Pancreas (tissue), 10 donors: ENCODE data around the gene XYLT2. TPM values are rescaled to one million over a fixed set of nuclear protein-coding genes. Genes with fewer than 3 reads are reported as not detected.

ENCODE experiments used
- ATAC-seq, 4 donors: fragments of 200-7000 bp; cut with Tn5 transposase; one replicate each; pipeline versions ENCODE4 v1.8.0 to v1.9.1; 2020; ENCODE audit warnings: mild to moderate bottlenecking in 4 of 4, moderate library complexity in 4 of 4
- DNase-seq, 6 donors: peaks; one replicate each; pipeline ENCODE4 v3.0.0-alpha.2; 2020
- FAIRE-seq: peaks from 2 replicates; lab custom pipeline; 2012; peaks lifted over from hg19 to GRCh38; lab: Jason Lieb, UNC
- H3K27ac ChIP-seq, 4 donors: fragments of 200-600 bp; sonication (generic); 1 replicate in 3 of 4; 2 replicates in 1 of 4; pipeline versions ENCODE4 v1.5.0 to v1.8.0; 2020
- H3K27me3 ChIP-seq, 4 donors: fragments of 200-600 bp; one replicate each; pipeline ENCODE4 v1.8.0; 2021
- H3K36me3 ChIP-seq, 3 donors: fragments of 200-600 bp; sonication (generic) in 1 of 3; one replicate each; pipeline versions ENCODE4 v1.5.0 to v1.8.0; 2020 to 2021
- H3K4me1 ChIP-seq, 3 donors: fragments of 200-600 bp; one replicate each; pipeline ENCODE4 v1.8.0; 2021
- H3K4me3 ChIP-seq, 4 donors: fragments of 200-600 bp; sonication (generic) in 2 of 4; one replicate each; pipeline versions ENCODE4 v1.5.0 to v1.8.0; 2020 to 2021
- H3K9me3 ChIP-seq, 4 donors: fragments of 200-600 bp; one replicate each; pipeline ENCODE4 v1.8.0; 2021
- WGBS, 2 donors: extraction: QIAGEN DNeasy Blood & Tissue Kit; methylation state at CpG; one replicate each; pipeline ENCODE4 v1.1.7; 2013; 5-methylcytosine and 5-hydroxymethylcytosine counted together
- intact Hi-C, 3 donors: fragments of 100-400 bp; cut with DNase I; formaldehyde crosslinking; loops; one replicate each; pipeline versions ENCODE4 v1.11.1 to v1.14.2; 2022
- polyA plus RNA-seq, 2 donors: library from polyadenylated mRNA; stranded (reverse); fragments of 200-250 nt; gene quantifications; one replicate each; pipeline ENCODE4 v1.2.3, GENCODE V29; 2013
- total RNA-seq, 6 donors: library from RNA; stranded (reverse); fragmentation: NEBNext Ultra II Directional in 4 of 6; extraction: Animal tissue kit (Norgen Biotek cat#: 25700) in 4 of 6; gene quantifications; one replicate each; pipeline versions ENCODE4 v1.2.1 to v1.2.4, GENCODE V29; 2021 to 2023
- TF ChIP-seq, protein P1 (sequence below), 4 donors: fragments of 200-600 bp; sonication (generic) in 3 of 4; IDR thresholded peaks; one replicate each; pipeline versions ENCODE4 v1.5.0 to v1.8.0; 2021; ENCODE audit warnings: antibody characterized with exemption in 4 of 4
- donor health status: healthy with polysubstance abuse.
- donor health status: DM: no; HTN: no; CAD: no; lungs with moderate emphysema.
- donor health status: DM: no; HTN: no; CAD: no.
- donor health status: control.
- donor health status: control.
- donor health status: Bipolar disorder and iron deficiency.
- donor health status: DM: yes; HTN: yes; CAD: no.
- donor health status: DM: no; HTN: no; CAD: no.
- donor health status: DM: no; HTN: no; CAD: no.
- donor health status: DM: yes; HTN: yes; CAD: no.

XYLT2 gene
- total and polyA plus RNA-seq, 8 donors, result 9.8 to 15.5 (median 12.6) TPM

DNA sequence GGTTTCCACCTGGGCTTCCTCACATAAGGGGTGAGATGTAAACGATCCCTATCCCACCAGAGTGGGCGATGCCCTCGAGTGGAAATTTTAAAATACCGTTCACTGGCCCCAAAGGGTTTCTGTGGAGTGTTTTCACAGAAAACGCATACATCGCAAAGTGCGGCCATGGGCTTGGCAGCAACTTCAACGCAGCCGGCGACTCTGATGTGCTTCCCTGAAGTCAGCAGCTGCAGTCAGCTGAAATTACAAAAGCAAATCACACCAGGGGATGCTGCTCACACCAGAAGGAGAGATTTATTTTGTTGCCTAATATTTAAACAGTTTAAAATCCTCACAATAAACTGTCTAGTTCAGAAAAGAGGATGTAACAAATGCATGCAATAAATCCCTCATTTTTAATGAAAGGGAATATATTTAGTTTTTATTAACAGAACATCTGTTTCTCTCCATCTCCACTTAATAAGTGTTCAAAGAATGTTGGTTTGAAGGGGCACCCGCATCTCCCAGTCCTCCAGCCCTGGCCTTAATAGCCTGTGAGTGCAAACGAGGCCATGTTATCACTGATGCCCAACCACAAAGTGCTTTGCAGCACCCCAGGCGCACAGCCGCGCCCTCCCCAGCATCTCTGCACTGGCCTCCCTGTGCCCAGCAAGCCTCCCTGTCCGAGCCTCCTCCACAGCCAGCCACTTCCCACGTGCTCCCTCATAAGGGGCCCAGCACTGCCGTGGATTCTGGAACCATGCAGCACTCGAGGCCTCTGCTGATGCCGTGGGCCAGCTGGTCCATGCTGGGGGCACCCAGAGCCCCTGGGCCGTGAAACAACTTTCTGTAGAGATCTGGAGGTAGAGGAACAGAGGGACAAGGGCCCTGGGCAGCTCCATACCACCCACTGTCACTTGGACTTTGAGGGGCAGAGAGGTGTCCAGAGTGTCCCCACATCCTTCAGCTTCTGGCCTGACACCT, 17.3 kb upstream of the XYLT2 start:
- FAIRE-seq (no peak), ATAC-seq (no peak), DNase-seq (peak in 1 of 6 donors; percentile 35)
- intact Hi-C loops, result no loop called here
- Histone ChIP-seq H3K4me1 (no peaks in the 10 kb centered on the region), H3K27ac (no peak overlapping the region), H3K27me3 (no peaks in the 10 kb centered on the region), H3K4me3 (no peak overlapping the region), H3K36me3 (no peaks in the 10 kb centered on the region), H3K9me3 (no peaks in the 10 kb centered on the region)
- 73 to 74% methylated on average over 21 of the region's 21 CpGs for WGBS, 2 donors
- TF ChIP-seq, protein P1, sequence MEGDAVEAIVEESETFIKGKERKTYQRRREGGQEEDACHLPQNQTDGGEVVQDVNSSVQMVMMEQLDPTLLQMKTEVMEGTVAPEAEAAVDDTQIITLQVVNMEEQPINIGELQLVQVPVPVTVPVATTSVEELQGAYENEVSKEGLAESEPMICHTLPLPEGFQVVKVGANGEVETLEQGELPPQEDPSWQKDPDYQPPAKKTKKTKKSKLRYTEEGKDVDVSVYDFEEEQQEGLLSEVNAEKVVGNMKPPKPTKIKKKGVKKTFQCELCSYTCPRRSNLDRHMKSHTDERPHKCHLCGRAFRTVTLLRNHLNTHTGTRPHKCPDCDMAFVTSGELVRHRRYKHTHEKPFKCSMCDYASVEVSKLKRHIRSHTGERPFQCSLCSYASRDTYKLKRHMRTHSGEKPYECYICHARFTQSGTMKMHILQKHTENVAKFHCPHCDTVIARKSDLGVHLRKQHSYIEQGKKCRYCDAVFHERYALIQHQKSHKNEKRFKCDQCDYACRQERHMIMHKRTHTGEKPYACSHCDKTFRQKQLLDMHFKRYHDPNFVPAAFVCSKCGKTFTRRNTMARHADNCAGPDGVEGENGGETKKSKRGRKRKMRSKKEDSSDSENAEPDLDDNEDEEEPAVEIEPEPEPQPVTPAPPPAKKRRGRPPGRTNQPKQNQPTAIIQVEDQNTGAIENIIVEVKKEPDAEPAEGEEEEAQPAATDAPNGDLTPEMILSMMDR (IDR thresholded peaks at IDR 0.05), result no peak

DNA sequence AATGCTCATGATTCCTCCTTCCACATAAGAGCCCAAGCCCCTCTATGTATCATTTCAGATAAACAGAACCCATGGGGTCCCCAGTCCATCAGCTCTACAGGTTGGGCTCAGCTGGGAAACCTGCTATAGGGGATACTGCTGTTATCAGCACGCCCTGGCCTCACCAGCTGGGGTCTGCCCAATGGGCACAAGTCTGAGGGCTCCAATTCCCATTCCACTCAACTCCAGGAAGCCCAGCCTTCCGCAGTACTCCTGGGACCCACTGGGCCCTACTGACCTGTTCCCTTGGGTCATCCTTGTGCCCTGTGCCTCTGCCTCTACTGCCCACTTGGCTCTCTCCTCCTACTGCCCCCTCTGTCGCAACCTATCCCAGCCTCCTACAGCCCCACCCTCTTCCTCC, 16.2 kb upstream of the XYLT2 start:
- no peak for FAIRE-seq

DNA sequence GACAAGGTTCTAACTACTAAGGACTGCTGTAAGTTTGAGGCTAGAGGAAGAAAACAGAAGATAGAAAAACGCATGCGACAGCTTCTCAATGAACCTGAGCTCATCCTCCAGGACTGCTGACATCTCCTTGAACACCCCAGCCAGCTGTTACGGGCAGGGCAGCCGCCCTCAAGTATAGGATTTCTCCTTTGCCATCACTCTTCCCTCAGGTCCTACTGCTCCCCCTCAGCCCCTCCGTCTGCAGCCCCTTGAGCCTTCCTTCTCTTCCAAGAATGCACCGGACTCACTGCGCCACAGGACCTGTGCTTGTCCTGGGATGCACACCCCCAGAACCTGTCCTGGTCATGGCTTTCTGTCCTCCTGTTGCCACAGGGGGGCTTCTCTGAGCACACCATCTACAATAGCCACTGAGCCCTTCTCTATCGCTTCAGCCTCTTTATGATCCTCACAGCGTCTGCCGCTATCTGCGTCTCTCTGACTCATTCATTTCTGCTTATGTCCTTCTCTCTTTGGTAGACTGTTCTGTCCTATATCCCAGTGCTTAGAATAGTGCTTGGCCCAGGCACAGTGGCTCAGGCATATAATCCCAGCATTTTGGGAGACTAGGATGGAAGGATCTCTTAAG, 15.7 kb upstream of the XYLT2 start:
- 87 to 91% methylated on average over 11 of the region's 11 CpGs for WGBS, 2 donors
- H3K4me1 ChIP-seq, result no peaks in the 10 kb centered on the region
- FAIRE-seq (no peak), ATAC-seq (no peak), DNase-seq (no peak)
- H3K9me3 ChIP-seq, result no peaks in the 10 kb centered on the region
- intact Hi-C loops, result no loop called here
- H3K27me3 ChIP-seq, result no peaks in the 10 kb centered on the region
- TF ChIP-seq, protein P1 (IDR thresholded peaks at IDR 0.05), result no peak
- H3K36me3 ChIP-seq, result no peaks in the 10 kb centered on the region
- H3K4me3 ChIP-seq, result no peak overlapping the region
- no peak overlapping the region for H3K27ac ChIP-seq

More for the DNA sequence above, 16.2 kb upstream of the XYLT2 start:
- H3K36me3 ChIP-seq, result no peaks in the 10 kb centered on the region
- H3K4me3 ChIP-seq, result no peak overlapping the region
- DNase-seq, result no peak
- WGBS, 2 donors, result 88 to 94% methylated on average over 3 of the region's 3 CpGs
- H3K27me3 ChIP-seq, result no peaks in the 10 kb centered on the region
- no peak for ATAC-seq
- no peak overlapping the region for H3K27ac ChIP-seq
- intact Hi-C loops, result no loop called here
- no peaks in the 10 kb centered on the region for H3K9me3 ChIP-seq
- H3K4me1 ChIP-seq, result no peaks in the 10 kb centered on the region
- TF ChIP-seq, protein P1 (IDR thresholded peaks at IDR 0.05), result no peak

DNA sequence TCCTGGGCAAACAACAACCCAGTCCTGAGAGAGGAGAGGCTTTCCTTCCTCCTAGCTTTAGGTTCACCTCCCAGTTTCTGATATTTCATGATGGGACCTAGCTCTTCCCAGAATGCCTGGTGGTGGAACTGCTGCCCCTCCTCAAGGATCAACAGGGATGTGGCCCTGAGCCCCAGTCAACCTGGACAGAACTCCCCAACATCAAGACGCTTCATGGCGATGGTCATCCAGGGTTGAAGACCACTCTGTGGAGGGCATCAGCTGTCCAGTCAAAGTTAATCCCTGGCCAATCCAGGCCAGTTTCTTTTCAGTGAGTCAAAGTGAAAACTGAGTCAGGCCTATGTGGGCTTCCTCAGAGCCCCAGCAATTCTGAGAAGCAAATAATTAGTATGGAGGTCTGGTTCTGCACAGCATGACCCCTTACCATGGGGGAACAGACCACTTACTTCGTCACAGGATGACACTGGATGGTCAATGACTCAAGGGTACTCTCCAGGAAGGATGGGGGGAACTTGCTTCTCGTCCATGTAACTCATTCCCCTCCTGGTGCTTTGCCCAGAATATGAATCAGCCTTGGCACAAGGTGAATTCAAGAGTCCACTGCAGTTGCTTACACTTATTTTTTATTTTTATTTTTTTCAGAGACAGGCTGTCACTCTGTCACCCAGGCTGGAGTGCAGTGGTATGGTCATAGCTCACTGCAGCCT, 14.7 kb upstream of the XYLT2 start:
- 76 to 87% methylated on average over 4 of the region's 4 CpGs for WGBS, 2 donors
- Histone ChIP-seq H3K27ac (no peak overlapping the region), H3K36me3 (no peaks in the 10 kb centered on the region), H3K9me3 (no peaks in the 10 kb centered on the region), H3K27me3 (no peaks in the 10 kb centered on the region), H3K4me3 (no peak overlapping the region), H3K4me1 (no peaks in the 10 kb centered on the region)
- ATAC-seq, result no peak
- TF ChIP-seq, protein P1 (IDR thresholded peaks at IDR 0.05), result no peak
- no peak for DNase-seq
- FAIRE-seq, result no peak
- intact Hi-C loops, result no loop called here
